Kidney (tissue), 14 donors: ENCODE results near the gene MTRR. TPM values are rescaled to one million over a fixed set of nuclear protein-coding genes. Genes with fewer than 3 reads are reported as not detected.

Experiments used
- DNase-seq, 5 donors: peaks; one replicate each; pipeline ENCODE4 v3.0.0-alpha.2; 2013 to 2020
- FAIRE-seq: peaks from 2 replicates; lab custom pipeline; 2012; peaks lifted over from hg19 to GRCh38; lab: Jason Lieb, UNC
- H3K27ac ChIP-seq, 2 donors: one replicate each; pipeline ENCODE4 v1.7.0; 2013; ENCODE audit warnings: low read depth in 2 of 2, low read length in 2 of 2, inconsistent platforms in 1 of 2
- H3K27me3 ChIP-seq: one replicate; pipeline ENCODE4 v1.7.1; 2013; ENCODE audit warnings: low read length, inconsistent platforms; ENCODE audit not compliant: control insufficient read depth, insufficient read depth
- H3K36me3 ChIP-seq, 3 donors: one replicate each; pipeline versions ENCODE4 v1.7.0 to v1.7.1; 2013; ENCODE audit warnings: low read length in 3 of 3, control low read depth in 1 of 3, inconsistent platforms in 1 of 3; ENCODE audit not compliant: insufficient read depth in 3 of 3, control insufficient read depth in 2 of 3
- H3K4me1 ChIP-seq, 3 donors: one replicate each; pipeline versions ENCODE4 v1.7.0 to v1.7.1; 2013; ENCODE audit warnings: low read length in 3 of 3, inconsistent platforms in 1 of 3, low read depth in 1 of 3; ENCODE audit not compliant: control insufficient read depth in 2 of 3, insufficient read depth in 2 of 3
- H3K4me3 ChIP-seq, 3 donors: one replicate each; pipeline versions ENCODE4 v1.7.0 to v1.8.1; 2013; ENCODE audit warnings: low read length in 3 of 3, control low read depth in 1 of 3, inconsistent platforms in 1 of 3
- H3K9ac ChIP-seq, 3 donors: one replicate each; pipeline versions ENCODE4 v1.7.0 to v1.7.1; 2013; ENCODE audit warnings: low read length in 3 of 3, control low read depth in 1 of 3, inconsistent platforms in 1 of 3
- H3K9me3 ChIP-seq, 3 donors: one replicate each; pipeline versions ENCODE4 v1.7.0 to v1.7.1; 2013; ENCODE audit warnings: low read length in 3 of 3, control low read depth in 1 of 3, inconsistent platforms in 1 of 3; ENCODE audit not compliant: control insufficient read depth in 2 of 3, insufficient read depth in 1 of 3
- CTCF ChIP-seq: IDR thresholded peaks from 3 replicates; pipeline ENCODE4 v1.5.1; 2012; ENCODE audit warnings: mild to moderate bottlenecking, moderate library complexity, borderline replicate concordance; ENCODE audit not compliant: insufficient read depth; ENCODE audit errors: extremely low read depth
- intact Hi-C: fragments of 100-400 bp; cut with DNase I; formaldehyde crosslinking; loops from one replicate; pipeline ENCODE4 v1.11.1; 2022
- polyA plus RNA-seq: library from polyadenylated mRNA; stranded (reverse); fragments of 350-450 nt; fragmentation: Illumina TruSeq; extraction: RNeasy Lipid Tissue Mini Kit (QIAGEN cat#74804); gene quantifications from one replicate; pipeline ENCODE4 v1.2.3, GENCODE V29; 2014; ENCODE audit warnings: low read depth, low replicate concordance; ENCODE audit not compliant: insufficient read depth
- total RNA-seq: library from RNA; stranded (reverse); fragmentation: NEBNext Ultra II Directional; extraction: Animal tissue kit (Norgen Biotek cat#: 25700); gene quantifications from one replicate; pipeline ENCODE4 v1.2.1, GENCODE V29; 2021
- donor health status: control.
- donor health status: control.
- donor health status: control.
- donor health status: control.
- donor health status: control.
- donor health status: DM: yes; HTN: yes; CAD: no.
- donor health status: Normal renal cell carcinoma (clear cell type).

Gene MTRR
- total and polyA plus RNA-seq, 2 donors from 2014 or later: 19.6 to 75.8 TPM

- DNase-seq (no peak), FAIRE-seq (no peak)
- Histone ChIP-seq H3K4me1 (no peaks in the 10 kb centered on the region), H3K27me3 (no peaks in the 10 kb centered on the region), H3K4me3 (no peak overlapping the region), H3K36me3 (no peaks in the 10 kb centered on the region), H3K9ac (no peak overlapping the region), H3K27ac (no peak overlapping the region), H3K9me3 (peaks cover 0 to under 1% (median 0%) of the 10 kb centered on the region in 3 donors)
- intact Hi-C loops: no loop called here
- no peak for TF ChIP-seq CTCF
Observed at GRCh38 chr5:7917130-7918123, 48.5 kb downstream of the MTRR start.

DNA sequence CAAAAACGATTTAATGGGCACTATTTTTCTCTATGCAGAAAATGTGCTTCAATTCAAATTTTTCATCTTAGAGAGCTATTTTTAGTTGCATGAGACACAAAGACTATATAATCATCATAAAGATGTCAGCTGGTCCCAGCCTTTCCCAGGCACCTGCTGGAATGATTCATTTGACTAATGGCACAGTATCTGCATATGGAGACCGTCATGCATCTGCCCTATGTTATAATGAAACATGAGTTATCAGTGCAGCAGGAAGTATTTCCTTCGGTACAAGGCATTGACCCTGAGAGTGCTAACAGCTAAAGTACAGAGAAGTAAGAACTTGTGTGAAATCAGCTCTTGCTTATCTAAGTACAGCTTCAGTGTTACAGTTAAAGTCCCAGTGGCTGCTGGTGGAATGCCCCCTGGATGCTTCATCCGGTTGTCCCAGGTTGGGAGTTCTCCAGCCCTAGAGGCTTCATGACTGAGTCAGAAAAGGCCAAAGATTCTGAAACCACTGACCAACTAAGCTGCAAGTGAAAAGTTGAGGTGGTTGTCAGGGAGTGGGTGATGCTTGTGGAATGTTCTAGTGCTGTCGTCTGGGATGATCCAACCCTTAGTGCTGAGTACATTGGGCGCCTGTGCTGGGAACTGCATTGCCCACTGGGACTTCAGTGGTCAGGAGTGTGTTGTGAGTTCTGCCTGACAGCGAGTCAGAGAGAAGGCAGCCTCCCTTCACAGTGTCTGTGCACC is 57.2 kb downstream of the MTRR start:
- Histone ChIP-seq H3K36me3 (no peaks in the 10 kb centered on the region), H3K27me3 (no peaks in the 10 kb centered on the region), H3K9ac (no peak overlapping the region), H3K27ac (no peak overlapping the region), H3K4me3 (no peak overlapping the region), H3K4me1 (no peaks in the 10 kb centered on the region), H3K9me3 (no peaks in the 10 kb centered on the region)
- FAIRE-seq (no peak), DNase-seq (no peak)
- intact Hi-C loops: no loop called here
- TF ChIP-seq CTCF: no peak

GRCh38 chr5:7926720-7927119 is 57.8 kb downstream of the MTRR start:
- Histone ChIP-seq H3K27ac (no peak overlapping the region), H3K9ac (no peak overlapping the region), H3K9me3 (no peaks in the 10 kb centered on the region), H3K36me3 (no peaks in the 10 kb centered on the region), H3K4me1 (no peaks in the 10 kb centered on the region), H3K27me3 (no peaks in the 10 kb centered on the region), H3K4me3 (no peak overlapping the region)
- intact Hi-C loops: no loop called here
- DNase-seq (no peak), FAIRE-seq (no peak)
- no peak for TF ChIP-seq CTCF
